Lower leg skin (tissue), 4 donors: ENCODE results near the gene ULK3. TPM values are rescaled to one million over a fixed set of nuclear protein-coding genes. Genes with fewer than 3 reads are reported as not detected.

Source experiments
- DNase-seq, 2 donors: peaks; one replicate each; pipeline ENCODE4 v3.0.0-alpha.2; 2019; ENCODE audit warnings: low spot score in 2 of 2
- H3K4me3 ChIP-seq: fragments of 200-600 bp; sonication (generic); 2 replicates; pipeline ENCODE4 v1.5.1; 2017; ENCODE audit warnings: mild to moderate bottlenecking, low read depth; ENCODE audit not compliant: poor library complexity, severe bottlenecking
- CTCF ChIP-seq, 3 donors: fragments of 450-650 bp; IDR thresholded peaks; one replicate each; pipeline ENCODE4 v1.5.1; 2016; ENCODE audit warnings: antibody characterized with exemption in 3 of 3, mild to moderate bottlenecking in 3 of 3, moderate library complexity in 2 of 3
- POLR2A ChIP-seq, 2 donors: fragments of 450-650 bp; IDR thresholded peaks; one replicate each; pipeline ENCODE4 v1.6.1; 2016 to 2017; ENCODE audit warnings: antibody characterized with exemption in 2 of 2, mild to moderate bottlenecking in 1 of 2, moderate library complexity in 1 of 2
- WGBS, 2 donors: methylation state at CpG; one replicate each; pipeline ENCODE4 v1.1.5; 2018; 5-methylcytosine and 5-hydroxymethylcytosine counted together
- intact Hi-C: fragments of 100-400 bp; cut with DNase I; formaldehyde crosslinking; loops from one replicate; pipeline ENCODE4 v1.15.0; 2023; ENCODE audit warnings: low total_unique reads
- total RNA-seq, 4 donors: library from RNA; depleted of rRNA; stranded (reverse); fragments of >200 nt; gene quantifications; one replicate each; pipeline ENCODE4 v1.1.0, GENCODE V29; 2016

The ULK3 gene
- total RNA-seq, 4 donors from 2014 or later = 108 to 189 (median 123) TPM

- H3K4me3 ChIP-seq = no peak overlapping the region
- TF ChIP-seq CTCF (IDR thresholded peaks at IDR 0.05) (no peak), POLR2A (IDR thresholded peaks at IDR 0.05) (no peak)
- no peak for DNase-seq
- intact Hi-C loops = no loop called here
- WGBS, 2 donors = 56 to 60% methylated on average over 3 of the region's 3 CpGs
These were observed 53.2 kb downstream of the ULK3 start for GRCh38 chr15:74789741-74790079.

GRCh38 chr15:74789171-74789631 lies 53.8 kb downstream of the ULK3 start:
- no peak overlapping the region for H3K4me3 ChIP-seq
- intact Hi-C loops = no loop called here
- DNase-seq = no peak
- WGBS, 2 donors = 24 to 42% methylated on average over 12 to 13 of the region's 14 CpGs
- no peak for TF ChIP-seq POLR2A (IDR thresholded peaks at IDR 0.05)
- TF ChIP-seq CTCF (IDR thresholded peaks at IDR 0.05) = no peak

- DNase-seq = no peak
- TF ChIP-seq POLR2A (IDR thresholded peaks at IDR 0.05) (no peak), CTCF (IDR thresholded peaks at IDR 0.05) (no peak)
- WGBS, 2 donors = 55 to 66% methylated on average over 9 of the region's 9 CpGs
- intact Hi-C loops = no loop called here
- no peak overlapping the region for H3K4me3 ChIP-seq
These were observed 54.2 kb downstream of the ULK3 start for GRCh38 chr15:74788683-74789151.

- no peak for DNase-seq
- 56 to 67% methylated on average over 7 of the region's 7 CpGs for WGBS, 2 donors
- no peak overlapping the region for H3K4me3 ChIP-seq
- TF ChIP-seq POLR2A (IDR thresholded peaks at IDR 0.05) (no peak), CTCF (IDR thresholded peaks at IDR 0.05) (no peak)
- intact Hi-C loops = no loop called here
These were observed 54.8 kb downstream of the ULK3 start for GRCh38 chr15:74788042-74788682.

- TF ChIP-seq CTCF (IDR thresholded peaks at IDR 0.05) (no peak), POLR2A (IDR thresholded peaks at IDR 0.05) (no peak)
- DNase-seq = peak; percentile 72 to 94
- intact Hi-C loops = no loop called here
- H3K4me3 ChIP-seq = no peak overlapping the region
- 39 to 53% methylated on average over 13 of the region's 13 CpGs for WGBS, 2 donors
These were observed 55.5 kb downstream of the ULK3 start for GRCh38 chr15:74787251-74788041.
